A549 (cell line): ENCODE data around the gene CARNS1. TPM values are rescaled to one million over a fixed set of nuclear protein-coding genes. Genes with fewer than 3 reads are reported as not detected.

Experiments
- ATAC-seq, 2 experiments: fragments of 200-7000 bp in 1 of 2; fragments of >200 bp in 1 of 2; cut with Nextera tagmentation in 1 of 2; cut with Tn5 transposase in 1 of 2; 3 replicates each; pipeline versions ENCODE4 v1.8.0 to v1.9.1; 2018 to 2020; ENCODE audit warnings: mild to moderate bottlenecking in 1 of 2, moderate library complexity in 1 of 2
- CTCF ChIA-PET: fragments of 300-600 bp; sonication (Branson Sonifier 250); formaldehyde crosslinking; extraction: SDS; loops from one replicate; lab custom pipeline; 2021; ENCODE audit warnings: antibody characterized with exemption, inconsistent platforms; lab: Yijun Ruan, JAX
- POLR2A ChIA-PET: fragments of 350-600 bp; formaldehyde crosslinking; extraction: SDS; loops from one replicate; lab custom pipeline; 2021; ENCODE audit warnings: antibody characterized with exemption, inconsistent platforms; lab: Yijun Ruan, JAX
- DNase-seq, 2 experiments: peaks; one replicate each; pipeline versions ENCODE4 v3.0.0 to v3.0.0-alpha.2; 2011 to 2016; ENCODE audit warnings: low read depth in 1 of 2, low spot score in 1 of 2
- FAIRE-seq: peaks from 2 replicates; lab custom pipeline; 2011; peaks lifted over from hg19 to GRCh38; lab: Jason Lieb, UNC
- H3K27ac ChIP-seq, 2 experiments: fragments of >200 bp; sonication (Bioruptor Twin); formaldehyde crosslinking; 3 replicates each; pipeline ENCODE4 v1.5.1; 2016 to 2017
- H3K4me1 ChIP-seq: fragments of >200 bp; sonication (Bioruptor Twin); formaldehyde crosslinking; 3 replicates; pipeline ENCODE4 v1.6.1; 2016
- H3K4me2 ChIP-seq: fragments of >200 bp; sonication (Bioruptor Twin); formaldehyde crosslinking; 3 replicates; pipeline ENCODE4 v1.6.1; 2016
- H3K4me3 ChIP-seq: fragments of >200 bp; sonication (Bioruptor Twin); formaldehyde crosslinking; 3 replicates; pipeline ENCODE4 v1.5.1; 2016
- H3K9me3 ChIP-seq: fragments of >200 bp; sonication (Bioruptor Twin); formaldehyde crosslinking; 3 replicates; pipeline ENCODE4 v1.6.1; 2016
- CBX2 ChIP-seq: fragments of 200-600 bp; sonication (generic); IDR thresholded peaks from 2 replicates; pipeline ENCODE4 v1.6.1; 2016; ENCODE audit warnings: low read depth, mild to moderate bottlenecking, borderline replicate concordance
- CHD4 ChIP-seq: fragments of 200-600 bp; sonication (generic); IDR thresholded peaks from 2 replicates; pipeline ENCODE4 v1.6.1; 2016; ENCODE audit warnings: antibody characterized with exemption, mild to moderate bottlenecking, borderline replicate concordance
- EHF ChIP-seq: fragments of 250-450 bp; sonication (Bioruptor Pico); IDR thresholded peaks from 2 replicates; pipeline ENCODE4 v1.5.0; 2020; ENCODE audit warnings: mild to moderate bottlenecking
- ESRRA ChIP-seq: fragments of 150-350 bp; IDR thresholded peaks from 2 replicates; pipeline ENCODE4 v1.6.1; 2014; ENCODE audit warnings: mild to moderate bottlenecking, low read length, borderline replicate concordance
- FOSB ChIP-seq: fragments of 250-450 bp; sonication (Bioruptor Pico); IDR thresholded peaks from 2 replicates; pipeline ENCODE4 v1.5.0; 2020; ENCODE audit warnings: mild to moderate bottlenecking, moderate library complexity
- HOXA7 ChIP-seq: fragments of 250-450 bp; sonication (Bioruptor Pico); IDR thresholded peaks from 2 replicates; pipeline ENCODE4 v1.5.0; 2020; ENCODE audit warnings: mild to moderate bottlenecking, moderate library complexity
- HOXB13 ChIP-seq: fragments of 250-450 bp; sonication (Bioruptor Pico); IDR thresholded peaks from 2 replicates; pipeline ENCODE4 v1.5.0; 2020; ENCODE audit warnings: low read depth, mild to moderate bottlenecking, moderate library complexity
- JUNB ChIP-seq: fragments of >200 bp; sonication (Bioruptor Twin); formaldehyde crosslinking; IDR thresholded peaks from 2 replicates; pipeline ENCODE4 v1.6.1; 2016
- MAFK ChIP-seq: fragments of 450-650 bp; IDR thresholded peaks from 2 replicates; pipeline ENCODE4 v1.6.1; 2014; ENCODE audit not compliant: partially characterized antibody
- NFE2L2 ChIP-seq: fragments of 150-350 bp; conservative IDR thresholded peaks from 2 replicates; pipeline ENCODE4 v1.6.1; 2014; ENCODE audit warnings: low read length
- NR3C1 ChIP-seq: fragments of >200 bp; sonication (Bioruptor Twin); formaldehyde crosslinking; IDR thresholded peaks from 3 replicates; pipeline ENCODE4 v1.6.1; 2017
- POLR2AphosphoS2 ChIP-seq: conservative IDR thresholded peaks from 2 replicates; pipeline ENCODE4 v1.6.1; 2012; ENCODE audit warnings: low read length, improper control_type of control experiment, inconsistent platforms
- RARB ChIP-seq: fragments of 250-450 bp; sonication (Bioruptor Pico); IDR thresholded peaks from 2 replicates; pipeline ENCODE4 v1.8.0; 2021; ENCODE audit warnings: mild to moderate bottlenecking, moderate library complexity
- RNF2 ChIP-seq: fragments of 200-600 bp; sonication (generic); IDR thresholded peaks from 2 replicates; pipeline ENCODE4 v1.6.1; 2016; ENCODE audit warnings: low read depth, mild to moderate bottlenecking, antibody characterized with exemption, moderate library complexity, borderline replicate concordance
- SREBF2 ChIP-seq: fragments of 450-650 bp; IDR thresholded peaks from 2 replicates; pipeline ENCODE4 v1.6.1; 2014; ENCODE audit warnings: mild to moderate bottlenecking, moderate library complexity
- ZC3H11A ChIP-seq: fragments of 450-650 bp; IDR thresholded peaks from 2 replicates; pipeline ENCODE4 v1.6.1; 2014; ENCODE audit warnings: antibody characterized with exemption, mild to moderate bottlenecking
- ZFP36 ChIP-seq: fragments of 450-650 bp; IDR thresholded peaks from 2 replicates; pipeline ENCODE4 v1.6.1; 2014; ENCODE audit warnings: borderline replicate concordance; ENCODE audit not compliant: partially characterized antibody
- ZNF302 ChIP-seq: fragments of 250-450 bp; sonication (Bioruptor Pico); IDR thresholded peaks from 2 replicates; pipeline ENCODE4 v1.9.0; 2021; ENCODE audit warnings: inconsistent platforms, mild to moderate bottlenecking, moderate library complexity
- WGBS: methylation state at CpG from one replicate; pipeline ENCODE4 v1.1.6; 2017; ENCODE audit errors: missing lambda C conversion rate; 5-methylcytosine and 5-hydroxymethylcytosine counted together
- polyA plus RNA-seq, 4 experiments: library from polyadenylated mRNA; depleted of rRNA in 3 of 4; stranded (reverse); fragments of >200 nt; fragmentation: RNase III in 1 of 4; extraction: RNeasy Plus Mini Kit Qiagen cat#74134 plus additional on column Dnase treatment in 1 of 4; gene quantifications; 2 replicates in 3 of 4; 3 replicates in 1 of 4; pipeline ENCODE4 v1.2.3, GENCODE V29; 2011 to 2017
- TF ChIP-seq, protein P1 (sequence below): fragments of 200-600 bp; sonication (generic); IDR thresholded peaks from 2 replicates; pipeline ENCODE4 v1.6.1; 2016; ENCODE audit warnings: antibody characterized with exemption, mild to moderate bottlenecking, moderate library complexity
- TF ChIP-seq, protein P2 (sequence below): fragments of 450-650 bp; IDR thresholded peaks from 2 replicates; pipeline ENCODE4 v1.6.1; 2014; ENCODE audit warnings: antibody characterized with exemption
- TF ChIP-seq, protein P3 (sequence below): IDR thresholded peaks from 2 replicates; pipeline ENCODE4 v1.6.1; 2012
- TF ChIP-seq, protein P4 (sequence below): fragments of 250-450 bp; sonication (Bioruptor Pico); IDR thresholded peaks from 2 replicates; pipeline ENCODE4 v1.5.0; 2020; ENCODE audit warnings: low read depth, mild to moderate bottlenecking, moderate library complexity

CARNS1 gene
- polyA plus RNA-seq, 2 of the 4 experiments (the other 2 are of a cell fraction) = 0.08 to 0.10 TPM

DNA sequence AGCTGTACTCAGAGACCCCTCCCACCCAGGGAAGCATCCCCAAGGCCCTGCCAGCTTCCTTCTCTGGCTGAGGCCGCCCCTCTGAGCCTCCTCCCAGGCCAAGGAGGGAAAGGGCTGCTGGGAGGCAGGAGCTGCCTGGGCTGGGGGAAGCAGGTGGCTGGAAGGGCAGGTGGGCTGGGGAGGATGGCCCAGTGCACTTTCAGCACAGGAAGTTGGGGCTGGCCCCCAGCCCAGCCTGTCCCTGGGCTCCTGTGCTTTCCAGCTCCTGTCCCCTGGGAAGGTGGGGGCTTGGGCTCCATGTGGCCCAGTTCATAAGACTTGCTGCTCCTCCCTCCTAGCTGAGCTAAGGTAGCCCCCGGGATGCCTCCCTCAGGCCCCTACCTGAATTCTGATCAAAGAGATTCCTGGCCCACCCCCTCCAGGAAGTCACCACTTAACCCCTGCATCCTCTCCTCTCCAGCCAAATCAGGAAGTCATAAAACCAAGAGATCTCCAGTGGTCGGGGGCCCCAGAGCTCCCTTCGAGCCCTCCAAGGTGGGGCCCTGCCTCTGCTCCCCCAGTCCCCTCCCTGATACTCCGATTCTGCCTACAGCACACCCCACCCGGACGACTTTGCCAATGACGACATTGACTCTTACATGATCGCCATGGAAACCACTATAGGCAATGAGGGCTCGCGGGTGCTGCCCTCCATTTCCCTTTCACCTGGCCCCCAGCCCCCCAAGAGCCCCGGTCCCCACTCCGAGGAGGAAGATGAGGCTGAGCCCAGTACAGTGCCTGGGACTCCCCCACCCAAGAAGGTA lies 18.7 kb upstream of the CARNS1 start:
- POLR2A ChIA-PET = interaction anchor here (0.5 kb wide), 1 partner anchor 34 kb away, joined by 3 read pairs; no protein-coding TSS in a partner anchor
- no peak for FAIRE-seq
- CTCF ChIA-PET = interaction anchor here (27.6 to 46.2 kb wide), 2 partner anchors 16 to 38 kb away, joined by 626 to 1913 read pairs; partner anchors contain the start of genes CLCF1, POLD4 and RAD9A

GRCh38 chr11:67397536-67397935 lies 17.9 kb upstream of the CARNS1 start:
- H3K27ac ChIP-seq = no peak overlapping the region
- ATAC-seq (no peak), DNase-seq (no peak), FAIRE-seq (no peak)
- POLR2A ChIA-PET = no interaction called here
- CTCF ChIA-PET = interaction anchor here (1.0 to 46.2 kb wide), 5 partner anchors 16 to 136 kb away, joined by 3 to 1913 read pairs (median 4); partner anchors contain the start of genes CLCF1, PITPNM1, POLD4 and RAD9A
- WGBS = 94% methylated on average over 6 of the region's 6 CpGs
- H3K4me1 ChIP-seq = peaks cover 17% of the 10 kb centered on the region
- H3K9me3 ChIP-seq = no peaks in the 10 kb centered on the region
- no peak overlapping the region for H3K4me2 ChIP-seq
- no peak overlapping the region for H3K4me3 ChIP-seq
- TF ChIP-seq CHD4 (no peak), EHF (CRISPR knock-in tag) (no peak), NR3C1 (no peak), MAFK (no peak), ZNF302 (CRISPR knock-in tag) (no peak), CBX2 (no peak), ZFP36 (no peak), FOSB (CRISPR knock-in tag) (no peak), NFE2L2 (no peak), ZC3H11A (no peak), SREBF2 (no peak), HOXA7 (CRISPR knock-in tag) (no peak), RNF2 (no peak), HOXB13 (no peak)
- TF ChIP-seq, protein P1, sequence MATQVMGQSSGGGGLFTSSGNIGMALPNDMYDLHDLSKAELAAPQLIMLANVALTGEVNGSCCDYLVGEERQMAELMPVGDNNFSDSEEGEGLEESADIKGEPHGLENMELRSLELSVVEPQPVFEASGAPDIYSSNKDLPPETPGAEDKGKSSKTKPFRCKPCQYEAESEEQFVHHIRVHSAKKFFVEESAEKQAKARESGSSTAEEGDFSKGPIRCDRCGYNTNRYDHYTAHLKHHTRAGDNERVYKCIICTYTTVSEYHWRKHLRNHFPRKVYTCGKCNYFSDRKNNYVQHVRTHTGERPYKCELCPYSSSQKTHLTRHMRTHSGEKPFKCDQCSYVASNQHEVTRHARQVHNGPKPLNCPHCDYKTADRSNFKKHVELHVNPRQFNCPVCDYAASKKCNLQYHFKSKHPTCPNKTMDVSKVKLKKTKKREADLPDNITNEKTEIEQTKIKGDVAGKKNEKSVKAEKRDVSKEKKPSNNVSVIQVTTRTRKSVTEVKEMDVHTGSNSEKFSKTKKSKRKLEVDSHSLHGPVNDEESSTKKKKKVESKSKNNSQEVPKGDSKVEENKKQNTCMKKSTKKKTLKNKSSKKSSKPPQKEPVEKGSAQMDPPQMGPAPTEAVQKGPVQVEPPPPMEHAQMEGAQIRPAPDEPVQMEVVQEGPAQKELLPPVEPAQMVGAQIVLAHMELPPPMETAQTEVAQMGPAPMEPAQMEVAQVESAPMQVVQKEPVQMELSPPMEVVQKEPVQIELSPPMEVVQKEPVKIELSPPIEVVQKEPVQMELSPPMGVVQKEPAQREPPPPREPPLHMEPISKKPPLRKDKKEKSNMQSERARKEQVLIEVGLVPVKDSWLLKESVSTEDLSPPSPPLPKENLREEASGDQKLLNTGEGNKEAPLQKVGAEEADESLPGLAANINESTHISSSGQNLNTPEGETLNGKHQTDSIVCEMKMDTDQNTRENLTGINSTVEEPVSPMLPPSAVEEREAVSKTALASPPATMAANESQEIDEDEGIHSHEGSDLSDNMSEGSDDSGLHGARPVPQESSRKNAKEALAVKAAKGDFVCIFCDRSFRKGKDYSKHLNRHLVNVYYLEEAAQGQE = no peak
- TF ChIP-seq, protein P2, sequence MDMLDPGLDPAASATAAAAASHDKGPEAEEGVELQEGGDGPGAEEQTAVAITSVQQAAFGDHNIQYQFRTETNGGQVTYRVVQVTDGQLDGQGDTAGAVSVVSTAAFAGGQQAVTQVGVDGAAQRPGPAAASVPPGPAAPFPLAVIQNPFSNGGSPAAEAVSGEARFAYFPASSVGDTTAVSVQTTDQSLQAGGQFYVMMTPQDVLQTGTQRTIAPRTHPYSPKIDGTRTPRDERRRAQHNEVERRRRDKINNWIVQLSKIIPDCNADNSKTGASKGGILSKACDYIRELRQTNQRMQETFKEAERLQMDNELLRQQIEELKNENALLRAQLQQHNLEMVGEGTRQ = no peak
- TF ChIP-seq, protein P3, sequence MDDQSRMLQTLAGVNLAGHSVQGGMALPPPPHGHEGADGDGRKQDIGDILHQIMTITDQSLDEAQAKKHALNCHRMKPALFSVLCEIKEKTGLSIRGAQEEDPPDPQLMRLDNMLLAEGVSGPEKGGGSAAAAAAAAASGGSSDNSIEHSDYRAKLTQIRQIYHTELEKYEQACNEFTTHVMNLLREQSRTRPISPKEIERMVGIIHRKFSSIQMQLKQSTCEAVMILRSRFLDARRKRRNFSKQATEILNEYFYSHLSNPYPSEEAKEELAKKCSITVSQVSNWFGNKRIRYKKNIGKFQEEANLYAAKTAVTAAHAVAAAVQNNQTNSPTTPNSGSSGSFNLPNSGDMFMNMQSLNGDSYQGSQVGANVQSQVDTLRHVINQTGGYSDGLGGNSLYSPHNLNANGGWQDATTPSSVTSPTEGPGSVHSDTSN = no peak
- TF ChIP-seq, protein P4, sequence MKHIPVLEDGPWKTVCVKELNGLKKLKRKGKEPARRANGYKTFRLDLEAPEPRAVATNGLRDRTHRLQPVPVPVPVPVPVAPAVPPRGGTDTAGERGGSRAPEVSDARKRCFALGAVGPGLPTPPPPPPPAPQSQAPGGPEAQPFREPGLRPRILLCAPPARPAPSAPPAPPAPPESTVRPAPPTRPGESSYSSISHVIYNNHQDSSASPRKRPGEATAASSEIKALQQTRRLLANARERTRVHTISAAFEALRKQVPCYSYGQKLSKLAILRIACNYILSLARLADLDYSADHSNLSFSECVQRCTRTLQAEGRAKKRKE (CRISPR knock-in tag) = no peak
- TF ChIP-seq, all 56 proteins: peak for 0

More for the DNA sequence above, 18.7 kb upstream of the CARNS1 start:
- H3K9me3 ChIP-seq = no peaks in the 10 kb centered on the region
- no peak for DNase-seq
- WGBS = 85% methylated on average over 13 of the region's 13 CpGs
- H3K4me3 ChIP-seq = no peak overlapping the region
- H3K4me1 ChIP-seq = peaks cover 14% of the 10 kb centered on the region
- no peak for TF ChIP-seq RARB (CRISPR knock-in tag)
- no peak for TF ChIP-seq JUNB
- no peak for TF ChIP-seq POLR2AphosphoS2
- no peak for TF ChIP-seq EHF (CRISPR knock-in tag)
- TF ChIP-seq ESRRA = no peak
- no peak overlapping the region for H3K27ac ChIP-seq
- no peak for ATAC-seq
- H3K4me2 ChIP-seq = no peak overlapping the region
